ENCODE measurements around the gene LPP. TPM values are rescaled to one million over a fixed set of nuclear protein-coding genes. Genes with fewer than 3 reads are reported as not detected.

The LPP gene
- total RNA-seq, 4 donors from 2014 or later = 45.9 to 81.1 (median 63.0) TPM

- TF ChIP-seq CTCF (IDR thresholded peaks at IDR 0.05) (no peak), POLR2A (IDR thresholded peaks at IDR 0.05) (no peak)
- 85 to 100% methylated on average over 1 of the region's 1 CpG for WGBS, 2 donors
- intact Hi-C loops (cut with DNase I; ENCODE audit: low total_unique reads) = no loop called here
- no peak for DNase-seq (ENCODE audit: low spot score in 2 of 2)
- no peak overlapping the region for H3K4me3 ChIP-seq (ENCODE audit: low read depth, poor library complexity, severe bottlenecking)
Measured at GRCh38 chr3:188214442-188214841, 60.5 kb downstream of the LPP start.

DNA sequence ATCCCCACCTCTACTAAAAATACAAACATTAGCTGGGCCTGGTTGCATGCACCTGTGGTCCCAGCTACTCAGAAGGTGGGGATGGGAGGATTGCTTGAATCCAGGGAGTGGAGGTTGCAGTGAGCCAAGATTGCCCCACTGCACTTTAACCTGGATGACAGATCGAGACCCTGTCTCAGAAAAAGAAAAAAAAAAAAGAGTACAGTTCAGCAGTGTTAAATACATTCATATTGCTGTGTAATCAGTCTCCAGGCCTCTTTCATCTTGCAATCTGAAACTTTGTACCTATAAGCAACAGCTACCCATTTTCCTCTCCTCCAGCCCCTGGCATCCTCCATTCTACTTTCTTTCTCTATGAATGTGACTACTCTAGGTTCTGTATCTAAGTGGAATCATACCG, 61.2 kb downstream of the LPP start:
- no peak overlapping the region for H3K4me3 ChIP-seq (ENCODE audit: low read depth, poor library complexity, severe bottlenecking)
- WGBS, 2 donors = 95 to 100% methylated on average over 2 of the region's 2 CpGs
- TF ChIP-seq CTCF (IDR thresholded peaks at IDR 0.05) = no peak
- no peak for TF ChIP-seq POLR2A (IDR thresholded peaks at IDR 0.05)
- DNase-seq (ENCODE audit: low spot score in 2 of 2) = no peak
- intact Hi-C loops (cut with DNase I; ENCODE audit: low total_unique reads) = no loop called here

GRCh38 chr3:188217011-188217463, 63.1 kb downstream of the LPP start:
- no peak for TF ChIP-seq CTCF (IDR thresholded peaks at IDR 0.05)
- 91 to 92% methylated on average over 4 of the region's 4 CpGs for WGBS, 2 donors
- intact Hi-C loops (cut with DNase I; ENCODE audit: low total_unique reads) = no loop called here
- DNase-seq (ENCODE audit: low spot score in 2 of 2) = no peak
- H3K4me3 ChIP-seq (ENCODE audit: low read depth, poor library complexity, severe bottlenecking) = no peak overlapping the region

DNA sequence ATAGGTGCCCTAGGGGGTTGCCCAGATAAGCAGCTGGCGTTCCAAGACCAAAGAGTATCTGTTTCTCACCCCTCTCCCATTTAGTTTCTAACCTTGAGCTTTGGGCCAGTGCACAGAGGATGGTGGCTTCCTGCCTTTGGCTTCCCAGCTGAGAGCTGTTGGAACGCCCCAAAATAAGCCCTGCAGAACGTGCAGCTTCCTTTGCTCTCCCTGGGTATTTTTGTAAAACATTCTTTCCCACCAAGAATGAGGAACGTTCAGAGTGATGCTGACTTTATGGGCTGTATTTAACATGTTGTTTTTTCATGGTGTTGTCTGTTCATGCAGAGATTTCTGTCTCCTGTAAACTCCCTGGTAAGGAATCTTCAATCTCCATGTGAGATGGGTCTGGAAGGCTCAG, 63.8 kb downstream of the LPP start:
- no peak overlapping the region for H3K4me3 ChIP-seq (ENCODE audit: low read depth, poor library complexity, severe bottlenecking)
- intact Hi-C loops (cut with DNase I; ENCODE audit: low total_unique reads) = no loop called here
- no peak for DNase-seq (ENCODE audit: low spot score in 2 of 2)
- WGBS, 2 donors = 61 to 64% methylated on average over 4 of the region's 4 CpGs
- TF ChIP-seq POLR2A (IDR thresholded peaks at IDR 0.05) = no peak
- TF ChIP-seq CTCF (IDR thresholded peaks at IDR 0.05) = no peak

DNA sequence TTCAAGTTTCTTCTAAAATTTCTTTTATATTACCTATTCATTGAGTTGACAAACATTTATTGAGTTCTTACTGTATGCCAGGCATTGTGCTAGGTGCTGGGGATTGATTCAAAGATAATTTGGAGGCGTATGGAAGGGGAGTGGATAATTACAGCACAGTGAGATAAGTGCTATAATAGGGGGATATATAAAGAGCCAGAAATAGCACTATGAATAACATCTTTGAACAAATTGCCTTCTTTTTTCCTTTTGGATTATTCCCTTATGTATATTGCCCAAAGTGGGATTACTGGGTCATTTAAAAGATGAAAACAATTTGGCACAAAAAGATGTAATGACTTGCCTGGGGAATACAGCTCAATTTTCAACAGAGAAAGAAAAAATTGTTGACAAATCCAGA, 64.6 kb downstream of the LPP start:
- intact Hi-C loops (cut with DNase I; ENCODE audit: low total_unique reads) = no loop called here
- no peak overlapping the region for H3K4me3 ChIP-seq (ENCODE audit: low read depth, poor library complexity, severe bottlenecking)
- 73 to 79% methylated on average over 1 of the region's 1 CpG for WGBS, 2 donors
- DNase-seq (ENCODE audit: low spot score in 2 of 2) = no peak
- no peak for TF ChIP-seq CTCF (IDR thresholded peaks at IDR 0.05)
- TF ChIP-seq POLR2A (IDR thresholded peaks at IDR 0.05) = no peak

- H3K4me3 ChIP-seq (ENCODE audit: low read depth, poor library complexity, severe bottlenecking) = no peak overlapping the region
- TF ChIP-seq CTCF (IDR thresholded peaks at IDR 0.05) (no peak), POLR2A (IDR thresholded peaks at IDR 0.05) (no peak)
- WGBS, 2 donors = 94% methylated on average over 5 of the region's 5 CpGs
- intact Hi-C loops (cut with DNase I; ENCODE audit: low total_unique reads) = no loop called here
- DNase-seq (ENCODE audit: low spot score in 2 of 2) = no peak
Measured at GRCh38 chr3:188219147-188219546, 65.2 kb downstream of the LPP start.
